Calu3 (cell line): ENCODE data around the gene ACP4. TPM values are rescaled to one million over a fixed set of nuclear protein-coding genes. Genes with fewer than 3 reads are reported as not detected.
"Not testable (repeated sequence)": the region's sequence is repeated elsewhere in the genome, so short reads cannot be mapped to it uniquely, and the experiment has no call there.

Source experiments
- BruUV-seq: library from RNA; stranded (reverse); fragments of 400-500 nt; replicated peaks from 2 replicates; lab custom pipeline; 2021; lab: Mats Ljungman, UMichigan
- CTCF ChIA-PET: fragments of 300-600 bp; sonication (Branson Sonifier 250); formaldehyde crosslinking; loops from one replicate; lab custom pipeline; 2022; ENCODE audit warnings: antibody characterized with exemption; lab: Charles Lee
- DNase-seq: peaks from one replicate; pipeline ENCODE4 v3.0.0; 2022
- H3K27ac Mint-ChIP-seq: one replicate; pipeline ENCODE4 v1.8.0; 2022; ENCODE audit warnings: mixed read lengths; ENCODE audit not compliant: unreplicated experiment
- H3K27me3 Mint-ChIP-seq: one replicate; pipeline ENCODE4 v1.8.0; 2022; ENCODE audit warnings: mixed read lengths; ENCODE audit not compliant: unreplicated experiment
- H3K36me3 Mint-ChIP-seq: one replicate; pipeline ENCODE4 v1.8.0; 2022; ENCODE audit warnings: mild to moderate bottlenecking, moderate library complexity, mixed read lengths; ENCODE audit not compliant: insufficient read depth, unreplicated experiment
- H3K4me1 Mint-ChIP-seq: one replicate; pipeline ENCODE4 v1.8.0; 2022; ENCODE audit warnings: mild to moderate bottlenecking, low read depth, mixed read lengths; ENCODE audit not compliant: unreplicated experiment
- H3K4me3 Mint-ChIP-seq: one replicate; pipeline ENCODE4 v1.8.0; 2022; ENCODE audit warnings: mild to moderate bottlenecking, low read depth, moderate library complexity, mixed read lengths; ENCODE audit not compliant: unreplicated experiment
- H3K9me3 Mint-ChIP-seq: one replicate; pipeline ENCODE4 v1.8.0; 2022; ENCODE audit warnings: low read depth, mixed read lengths; ENCODE audit not compliant: unreplicated experiment
- intact Hi-C: fragments of 100-400 bp; cut with micrococcal nuclease; formaldehyde crosslinking; loops from one replicate; pipeline ENCODE4 v1.10.0; 2022; ENCODE audit not compliant: unreplicated experiment
- total RNA-seq: library from RNA; stranded (reverse); gene quantifications from 2 replicates; pipeline ENCODE4 v1.2.3, GENCODE V29; 2022
- TF ChIP-seq, protein P1 (sequence below): fragments of 200-600 bp; IDR thresholded peaks from one replicate; pipeline ENCODE4 v1.8.0; 2022; ENCODE audit warnings: antibody characterized with exemption; ENCODE audit not compliant: unreplicated experiment

ACP4 gene
- total RNA-seq, 1 experiment from 2014 or later, result not detected

- BruUV-seq, result no TSS peak
- no peak for DNase-seq
- peaks cover 99% of the 10 kb centered on the region for H3K27me3 Mint-ChIP-seq
- peaks cover 19% of the 10 kb centered on the region for H3K4me1 Mint-ChIP-seq
- intact Hi-C loops, result no loop called here
- CTCF ChIA-PET, result interaction anchor here (0.6 to 0.9 kb wide), 3 partner anchors 25 to 349 kb away, joined by 3 to 7 read pairs (median 3); no protein-coding TSS in a partner anchor
- peaks cover 5% of the 10 kb centered on the region for H3K36me3 Mint-ChIP-seq
- H3K27ac Mint-ChIP-seq, result no peak overlapping the region
- no peak overlapping the region for H3K4me3 Mint-ChIP-seq
- TF ChIP-seq, protein P1, sequence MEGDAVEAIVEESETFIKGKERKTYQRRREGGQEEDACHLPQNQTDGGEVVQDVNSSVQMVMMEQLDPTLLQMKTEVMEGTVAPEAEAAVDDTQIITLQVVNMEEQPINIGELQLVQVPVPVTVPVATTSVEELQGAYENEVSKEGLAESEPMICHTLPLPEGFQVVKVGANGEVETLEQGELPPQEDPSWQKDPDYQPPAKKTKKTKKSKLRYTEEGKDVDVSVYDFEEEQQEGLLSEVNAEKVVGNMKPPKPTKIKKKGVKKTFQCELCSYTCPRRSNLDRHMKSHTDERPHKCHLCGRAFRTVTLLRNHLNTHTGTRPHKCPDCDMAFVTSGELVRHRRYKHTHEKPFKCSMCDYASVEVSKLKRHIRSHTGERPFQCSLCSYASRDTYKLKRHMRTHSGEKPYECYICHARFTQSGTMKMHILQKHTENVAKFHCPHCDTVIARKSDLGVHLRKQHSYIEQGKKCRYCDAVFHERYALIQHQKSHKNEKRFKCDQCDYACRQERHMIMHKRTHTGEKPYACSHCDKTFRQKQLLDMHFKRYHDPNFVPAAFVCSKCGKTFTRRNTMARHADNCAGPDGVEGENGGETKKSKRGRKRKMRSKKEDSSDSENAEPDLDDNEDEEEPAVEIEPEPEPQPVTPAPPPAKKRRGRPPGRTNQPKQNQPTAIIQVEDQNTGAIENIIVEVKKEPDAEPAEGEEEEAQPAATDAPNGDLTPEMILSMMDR, result no peak
- H3K9me3 Mint-ChIP-seq, result peaks cover 3% of the 10 kb centered on the region
Observed at GRCh38 chr19:50779504-50780457, 10.4 kb upstream of the ACP4 start.

GRCh38 chr19:50780753-50781435 lies 9.3 kb upstream of the ACP4 start:
- H3K4me3 Mint-ChIP-seq, result no peak overlapping the region
- peaks cover 99% of the 10 kb centered on the region for H3K27me3 Mint-ChIP-seq
- CTCF ChIA-PET, result interaction anchor here (0.6 kb wide), 1 partner anchor 245 kb away, joined by 4 read pairs; no protein-coding TSS in a partner anchor
- no peak for DNase-seq
- TF ChIP-seq, protein P1, result no peak
- H3K9me3 Mint-ChIP-seq, result peaks cover 3% of the 10 kb centered on the region
- no peak overlapping the region for H3K27ac Mint-ChIP-seq
- peaks cover 19% of the 10 kb centered on the region for H3K4me1 Mint-ChIP-seq
- intact Hi-C loops, result no loop called here
- H3K36me3 Mint-ChIP-seq, result peaks cover 5% of the 10 kb centered on the region
- no TSS peak for BruUV-seq

GRCh38 chr19:50783848-50784152 lies 6.4 kb upstream of the ACP4 start:
- not testable (repeated sequence) for DNase-seq, H3K4me1 Mint-ChIP-seq, H3K36me3 Mint-ChIP-seq, H3K27ac Mint-ChIP-seq, H3K4me3 Mint-ChIP-seq, BruUV-seq, H3K9me3 Mint-ChIP-seq
- H3K27me3 Mint-ChIP-seq, result peaks cover 91% of the 10 kb centered on the region
- CTCF ChIA-PET, result interaction anchor here (0.7 to 2.6 kb wide), 10 partner anchors 11 to 574 kb away, joined by 3 to 25 read pairs (median 8); no protein-coding TSS in a partner anchor
- intact Hi-C loops, result loop anchor here (1.0 to 2.0 kb wide), 3 partner anchors 78 to 415 kb away; no protein-coding TSS in a partner anchor

GRCh38 chr19:50784710-50785109 lies 5.5 kb upstream of the ACP4 start:
- intact Hi-C loops, result no loop called here

More at GRCh38 chr19:50784710-50785109, 5.5 kb upstream of the ACP4 start:
- Mint-ChIP-seq H3K27me3 (peaks cover 91% of the 10 kb centered on the region), H3K4me3 (no peak overlapping the region), H3K9me3 (no peaks in the 10 kb centered on the region), H3K4me1 (no peaks in the 10 kb centered on the region), H3K36me3 (peaks cover 10% of the 10 kb centered on the region), H3K27ac (no peak overlapping the region)
- no TSS peak for BruUV-seq
- no peak for DNase-seq
- TF ChIP-seq, protein P1, result no peak
- CTCF ChIA-PET, result interaction anchor here (0.5 kb wide), 1 partner anchor 310 kb away, joined by 3 read pairs; no protein-coding TSS in a partner anchor
